HG02840 (cell line): Measurements from ENCODE around the gene FNIP2.
A peak's percentile ranks its signal among the peaks of the same experiment; 100 is the strongest.
"Not testable (repeated sequence)": the region's sequence is repeated elsewhere in the genome, so short reads cannot be mapped to it uniquely, and the experiment has no call there.

Experiments
- ATAC-seq: cut with Tn5 transposase; IDR thresholded peaks from one replicate; pipeline ENCODE4 v1.9.1; 2021; ENCODE audit warnings: mild to moderate bottlenecking, moderate library complexity, moderate number of reproducible peaks; ENCODE audit not compliant: unreplicated experiment, low FRiP score

Gene FNIP2

DNA sequence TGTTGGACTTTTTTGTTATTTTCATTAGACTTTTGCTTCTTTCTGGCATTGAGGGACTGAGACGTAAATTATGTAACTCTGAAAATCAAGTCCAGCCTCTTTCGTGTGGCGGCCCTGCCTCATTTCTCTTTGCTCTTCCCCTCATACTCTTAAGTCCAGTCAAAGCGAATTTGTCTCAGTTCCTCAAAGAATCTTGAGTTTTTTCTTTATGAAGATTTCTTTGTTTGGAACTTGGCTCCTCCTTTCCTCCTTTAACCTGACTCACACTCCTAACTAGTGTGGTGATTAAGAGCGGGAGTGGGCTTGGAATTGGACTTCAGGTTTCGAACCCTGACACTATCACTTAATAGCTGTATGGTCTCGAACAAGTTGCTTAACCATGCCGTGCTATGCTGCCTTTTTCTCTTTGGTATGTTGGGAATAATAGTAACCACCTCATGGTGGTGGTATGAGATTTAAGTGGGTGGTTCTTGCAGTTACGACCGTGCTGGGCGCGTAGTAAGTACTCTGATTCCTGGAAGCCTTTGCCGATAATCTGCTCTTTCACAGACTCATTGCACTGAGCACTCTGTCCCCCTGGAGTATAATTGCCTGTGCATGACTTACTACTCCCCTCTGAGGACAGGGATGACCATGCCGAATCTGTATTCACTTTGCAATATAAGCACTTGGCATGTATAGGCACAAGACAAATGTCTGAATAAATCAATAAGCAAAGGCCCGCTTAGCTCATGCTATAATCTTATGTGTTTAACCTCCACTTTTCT, 19.1 kb downstream of the FNIP2 start:
- no peak for ATAC-seq

DNA sequence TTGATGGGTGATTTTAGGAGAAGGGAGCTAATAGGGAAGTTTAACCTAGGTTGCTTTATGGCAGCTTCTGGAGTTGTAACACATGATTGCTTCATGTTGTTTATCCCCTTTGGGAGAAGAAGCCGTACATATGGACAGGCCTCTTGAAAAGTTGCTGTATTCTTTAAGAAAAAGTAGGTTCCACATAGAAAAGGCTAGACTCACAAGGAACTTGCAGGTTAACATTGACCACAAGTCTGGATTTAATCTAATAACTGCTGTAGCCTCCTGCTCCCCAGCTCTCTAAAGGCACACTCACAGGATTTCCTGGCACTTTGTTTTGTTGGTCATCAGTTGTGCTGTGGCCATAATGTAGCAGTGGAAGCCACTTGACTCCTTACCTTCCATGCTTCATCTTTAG, 19.7 kb downstream of the FNIP2 start:
- ATAC-seq, result no peak

DNA sequence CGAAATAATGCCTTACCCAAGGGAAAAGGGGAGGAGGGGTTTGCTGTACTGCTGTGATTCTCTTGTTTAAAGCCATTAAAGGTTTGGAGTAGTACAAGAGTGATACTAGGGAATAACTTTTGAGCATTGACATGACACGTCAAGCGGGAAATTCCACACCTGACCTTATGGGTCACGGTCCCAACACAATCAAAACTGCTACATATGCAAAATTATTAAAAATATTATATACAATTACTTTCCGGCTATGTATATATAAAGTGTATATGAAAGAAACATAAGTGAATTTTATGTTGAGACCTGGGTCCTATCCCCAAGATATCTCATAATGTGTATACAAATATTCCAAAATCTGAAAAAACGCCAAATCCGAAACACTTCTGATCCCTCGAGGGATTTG, 21.0 kb downstream of the FNIP2 start:
- no peak for ATAC-seq

DNA sequence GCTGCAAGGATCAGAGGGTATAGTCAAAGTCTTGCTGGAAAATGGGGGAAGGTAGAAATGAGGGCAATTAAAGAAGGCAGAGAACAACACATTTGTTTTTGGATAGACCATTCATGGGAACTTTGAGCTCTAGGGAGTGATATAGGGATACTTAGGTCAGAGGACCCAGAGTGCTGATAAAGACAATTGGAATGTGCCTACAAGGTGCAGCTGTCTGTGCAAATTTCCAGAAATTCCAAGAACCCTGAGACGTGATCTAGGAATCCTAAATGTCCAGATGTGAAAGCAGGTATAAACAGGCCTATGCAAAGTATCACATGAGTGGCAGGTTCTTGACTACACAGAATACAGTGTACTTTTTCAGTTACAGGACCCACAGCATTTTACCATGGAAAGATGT, 24.2 kb downstream of the FNIP2 start:
- no peak for ATAC-seq

DNA sequence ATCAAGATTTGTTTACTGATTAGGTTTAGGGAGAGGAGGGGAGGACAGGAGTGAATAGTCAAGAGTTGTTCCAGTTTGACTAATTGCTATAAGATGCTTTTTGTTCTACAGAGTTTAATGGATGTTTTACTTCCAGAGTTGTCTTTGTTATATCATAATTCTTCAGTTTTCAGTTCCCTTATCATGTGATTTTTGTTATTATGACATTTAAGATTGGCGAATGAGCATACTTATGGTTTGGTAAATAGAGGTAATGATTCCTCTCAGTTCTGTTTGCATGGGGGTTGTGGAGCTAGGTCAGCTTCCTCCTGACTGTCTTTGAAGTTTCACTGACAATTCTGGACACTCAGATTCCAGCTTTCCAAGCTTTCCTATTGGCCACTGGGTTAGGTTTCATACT, 24.6 kb downstream of the FNIP2 start:
- ATAC-seq, result not testable (repeated sequence)

DNA sequence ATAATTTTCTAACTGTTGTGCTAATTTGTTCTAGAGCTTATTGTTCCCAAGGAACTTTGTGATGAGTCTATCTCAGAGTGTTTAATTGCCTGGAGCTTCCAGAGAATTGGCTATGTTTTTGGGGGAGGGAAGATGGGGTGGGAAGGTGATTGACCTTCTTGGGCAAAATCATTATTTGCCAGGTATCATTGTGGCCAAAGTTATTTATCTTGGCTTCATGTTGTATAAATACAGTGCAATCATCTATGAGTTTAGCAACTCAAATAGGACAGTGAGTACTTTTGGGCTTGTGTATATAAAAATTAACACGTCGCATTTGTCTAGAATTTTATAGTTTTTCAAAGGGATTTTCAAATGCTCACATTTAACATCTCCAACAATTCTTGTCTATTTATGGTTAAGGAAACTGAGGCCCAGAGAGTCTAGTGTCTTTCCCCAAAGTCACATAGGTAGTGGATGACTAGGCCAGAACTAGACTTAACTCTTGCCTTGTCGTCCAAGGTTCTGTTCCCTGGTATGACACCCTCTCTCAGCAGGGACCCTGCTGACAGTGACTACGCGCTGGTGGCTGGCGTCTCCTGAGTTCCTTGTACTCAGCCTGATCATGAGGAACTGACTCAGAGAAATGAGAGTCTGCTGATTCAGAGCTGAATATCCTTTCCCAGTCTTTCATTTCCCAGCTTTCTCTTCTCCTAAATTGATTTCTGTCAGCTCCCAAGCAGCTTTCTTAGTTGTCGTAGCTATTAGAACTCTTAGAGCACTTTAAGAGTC, 27.7 kb downstream of the FNIP2 start:
- no peak for ATAC-seq

DNA sequence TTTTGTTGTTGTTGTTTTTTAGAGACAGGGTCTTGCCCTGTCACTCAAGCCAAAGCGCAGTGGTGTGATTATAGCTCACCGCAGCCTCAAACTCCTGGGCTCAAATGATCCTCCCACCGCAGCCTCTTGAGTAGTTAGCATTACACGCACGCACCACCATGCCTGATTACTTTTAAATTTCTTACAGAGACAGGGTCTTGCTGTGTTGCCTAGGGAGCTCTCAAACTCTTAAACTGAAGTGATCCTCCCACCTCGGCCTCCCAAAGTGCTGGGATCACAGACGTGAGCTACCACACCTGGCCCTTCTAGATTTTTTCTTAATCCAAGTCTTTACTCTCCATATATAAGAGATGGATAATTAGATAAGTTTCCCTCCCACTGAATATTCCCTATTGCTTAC, 29.2 kb downstream of the FNIP2 start:
- no peak for ATAC-seq

DNA sequence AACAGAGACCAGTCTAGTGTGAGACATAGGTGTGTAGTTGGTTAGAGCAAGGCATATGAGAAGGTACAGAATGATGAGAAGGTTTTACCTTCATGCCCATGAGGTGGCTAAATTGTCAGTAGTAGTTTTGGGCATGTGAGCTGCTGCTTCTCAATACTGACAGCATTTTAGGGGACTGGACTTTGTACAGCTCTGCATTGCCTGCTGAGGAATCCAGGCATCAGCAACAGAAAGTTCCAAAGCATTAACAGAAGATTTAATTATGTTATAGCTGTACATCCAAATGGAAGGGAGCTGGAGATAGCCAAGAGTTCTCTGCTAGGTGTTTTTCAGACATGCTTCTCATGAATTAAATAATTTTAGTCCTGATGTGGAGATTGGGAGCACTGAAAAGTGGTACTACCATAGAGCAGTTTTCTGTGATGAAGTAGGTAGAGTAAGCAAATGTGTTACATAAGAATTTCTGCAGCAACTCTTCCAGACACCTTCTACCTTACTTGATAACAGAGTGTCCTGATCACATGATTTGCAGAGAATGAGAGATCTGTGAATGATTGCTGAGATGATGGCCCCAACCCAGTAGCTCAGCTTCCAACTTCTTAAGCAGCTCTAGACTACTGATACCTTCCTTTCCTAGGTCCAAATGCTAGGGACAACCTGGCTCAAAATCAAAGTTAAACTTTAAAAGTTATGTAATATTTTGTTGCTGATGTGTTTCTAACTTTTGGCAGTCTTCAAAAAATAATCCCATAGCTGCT, 30.4 kb downstream of the FNIP2 start:
- no peak for ATAC-seq

DNA sequence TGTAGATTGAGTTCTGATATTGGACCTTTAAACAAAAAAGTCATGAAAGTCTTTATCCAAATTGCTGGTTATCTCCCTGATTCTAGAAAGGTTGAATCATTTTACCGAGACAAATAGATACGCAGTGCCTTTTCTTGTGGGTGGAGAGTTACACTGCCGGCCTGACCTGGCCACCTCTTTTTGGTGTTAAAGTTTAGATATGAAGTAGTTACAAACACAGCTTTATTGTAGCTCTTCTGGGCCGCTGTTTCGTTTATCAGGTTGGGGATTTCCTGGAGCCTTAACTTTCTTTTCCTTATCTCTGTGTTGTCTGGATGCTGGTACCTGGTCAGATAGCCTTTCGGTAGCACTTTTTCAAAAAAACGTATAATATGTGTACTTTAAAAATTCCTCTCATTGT, 31.0 kb downstream of the FNIP2 start:
- ATAC-seq, result no peak

DNA sequence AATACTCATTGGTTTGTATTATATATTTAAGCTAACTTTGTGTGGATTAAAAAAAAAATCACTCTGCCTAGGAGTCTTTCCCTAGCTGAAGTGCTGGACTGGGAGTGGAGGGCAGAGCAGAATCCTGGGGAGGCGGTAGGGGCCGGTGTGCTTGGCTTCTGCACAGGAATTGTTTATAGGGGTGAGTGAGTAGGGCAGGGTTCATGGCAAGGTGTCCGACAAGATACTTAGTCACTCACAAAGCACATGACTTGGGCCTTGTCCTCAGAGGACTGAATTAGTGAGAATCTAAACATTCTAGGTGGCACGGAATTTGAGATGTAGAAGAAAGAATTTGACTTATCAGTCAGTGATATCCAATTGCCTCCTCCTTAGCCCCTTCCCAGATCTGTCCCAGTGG, 32.2 kb downstream of the FNIP2 start:
- ATAC-seq, result no peak

DNA sequence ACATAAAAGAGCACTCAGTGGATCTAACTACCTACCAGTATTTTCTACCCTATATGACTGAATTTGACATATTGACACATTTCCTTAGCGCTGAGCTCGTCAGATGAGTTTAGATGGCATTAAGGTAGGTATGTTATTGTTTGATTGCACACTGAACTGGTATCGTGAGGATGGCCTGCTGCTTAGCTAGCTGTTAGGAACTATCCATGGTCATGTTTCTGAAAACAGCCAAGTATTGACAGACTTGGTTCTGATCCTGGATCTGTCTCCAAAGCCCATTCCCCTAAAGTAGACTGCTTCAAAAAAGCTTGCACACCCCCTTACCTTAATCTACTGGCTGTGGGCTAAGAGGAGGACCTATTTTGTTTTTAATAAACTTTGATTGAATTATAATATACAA, 32.9 kb downstream of the FNIP2 start:
- ATAC-seq, result no peak

DNA sequence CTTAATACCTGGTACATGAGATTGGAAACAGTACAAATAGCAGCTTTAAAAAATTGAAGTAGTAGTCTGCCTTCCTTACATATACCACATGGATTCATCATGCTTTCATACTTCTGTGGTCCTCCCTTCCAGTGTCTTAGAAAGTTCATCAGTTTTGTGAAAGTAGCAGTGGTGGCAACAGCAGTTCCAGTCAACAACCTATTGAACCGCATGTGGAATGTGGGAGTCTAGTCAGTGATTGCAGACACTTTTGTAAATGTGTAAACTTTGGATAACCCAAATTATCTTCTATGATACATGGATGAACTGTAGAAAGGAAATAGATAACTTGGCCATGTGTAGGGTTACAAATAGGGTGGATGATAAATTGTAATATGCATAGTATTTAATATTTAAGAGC, 34.1 kb downstream of the FNIP2 start:
- ATAC-seq, result no peak

DNA sequence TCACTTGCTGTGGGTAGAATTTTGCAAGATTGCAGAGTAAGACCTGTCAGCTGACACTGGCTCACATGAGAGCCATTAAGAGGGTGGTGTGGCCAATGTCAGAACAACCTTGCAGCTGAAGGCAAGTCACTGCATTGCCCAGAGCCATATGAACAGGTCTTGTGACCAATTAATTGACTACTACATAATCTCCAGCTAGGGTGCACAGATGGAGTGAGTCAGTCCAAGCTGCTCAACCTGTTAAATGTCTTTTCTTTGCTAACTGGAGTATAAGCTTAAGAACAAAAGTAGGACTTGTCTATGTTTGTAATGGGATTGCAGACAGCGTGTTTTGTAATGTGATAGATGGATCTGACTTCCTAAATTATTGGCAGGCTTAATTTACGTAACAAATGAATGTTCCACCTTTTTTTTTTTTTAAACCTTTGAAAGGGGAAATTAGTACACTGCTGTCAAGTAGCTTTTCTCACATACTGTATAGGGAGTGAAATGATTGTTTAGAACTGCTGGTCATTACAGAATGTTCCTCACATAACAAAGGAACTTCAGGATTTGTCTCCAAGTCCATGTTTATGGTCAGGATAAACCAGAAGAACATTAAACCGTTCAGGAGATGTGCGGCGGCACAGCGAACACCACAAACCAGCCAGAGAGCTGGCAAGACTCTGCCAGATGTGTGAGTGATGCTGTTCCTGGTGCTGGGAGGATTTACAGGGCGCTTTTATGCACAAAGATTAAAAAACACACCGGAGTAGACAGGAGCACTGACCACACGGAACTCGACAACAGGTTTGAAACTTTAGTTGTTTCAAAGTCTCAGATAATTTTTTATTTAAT, 37.0 kb downstream of the FNIP2 start:
- no peak for ATAC-seq

DNA sequence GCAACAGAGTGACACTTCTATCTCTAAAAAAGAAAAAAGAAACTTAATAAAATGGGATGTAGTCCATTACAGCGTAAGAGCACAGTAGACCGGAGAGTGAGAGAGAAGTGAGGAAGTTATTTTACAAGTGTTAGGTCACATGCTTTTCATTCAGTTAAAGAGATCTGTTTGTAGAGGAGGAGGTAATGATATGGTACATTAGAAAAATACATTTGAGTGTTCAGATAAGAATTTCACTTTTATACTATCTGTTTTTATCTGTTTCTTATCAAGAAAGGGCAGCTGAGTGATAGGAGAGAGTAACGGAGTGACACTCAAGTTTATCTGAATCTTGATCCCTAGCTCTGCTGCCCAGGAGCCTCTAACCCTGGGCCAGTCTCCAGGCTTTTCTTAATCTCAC, 38.9 kb downstream of the FNIP2 start:
- ATAC-seq, result no peak

DNA sequence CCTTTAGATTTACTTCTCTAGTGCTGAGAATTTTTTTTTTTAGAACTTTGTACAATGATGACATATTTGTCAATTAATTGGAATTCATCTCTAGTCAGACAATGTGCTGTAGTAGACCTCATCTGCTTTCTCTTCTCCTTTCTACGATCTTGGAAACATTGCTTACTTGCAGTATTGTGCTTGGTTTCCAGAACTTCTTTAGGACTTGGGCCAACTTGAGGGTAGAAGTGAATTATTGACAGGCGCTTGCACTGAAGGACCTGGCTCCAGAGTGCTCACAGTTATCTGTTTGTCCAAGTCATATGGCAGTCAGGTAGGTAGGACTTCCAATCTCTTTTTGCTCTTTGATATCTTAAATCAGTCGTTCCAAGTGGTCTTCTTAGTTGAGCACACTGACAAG, 39.6 kb downstream of the FNIP2 start:
- no peak for ATAC-seq

DNA sequence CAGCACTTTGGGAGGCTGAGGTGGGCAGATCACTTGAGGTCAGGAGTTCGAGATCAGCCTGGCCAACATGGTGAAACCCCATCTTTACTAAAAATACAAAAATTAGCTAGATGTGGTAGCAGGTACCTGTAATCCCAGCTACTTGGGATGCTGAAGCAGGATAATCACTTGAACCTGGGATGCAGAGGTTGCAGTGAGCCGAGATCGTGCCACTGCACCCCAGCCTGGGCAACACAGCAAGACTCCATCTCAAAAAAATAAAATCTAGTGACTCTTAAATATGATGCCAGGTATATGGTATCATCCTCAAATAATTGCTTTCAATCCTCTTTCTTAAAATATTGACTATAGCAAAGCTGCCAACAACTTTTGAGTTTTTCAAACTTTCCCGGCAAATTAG, 40.4 kb downstream of the FNIP2 start:
- ATAC-seq, result not testable (repeated sequence)

DNA sequence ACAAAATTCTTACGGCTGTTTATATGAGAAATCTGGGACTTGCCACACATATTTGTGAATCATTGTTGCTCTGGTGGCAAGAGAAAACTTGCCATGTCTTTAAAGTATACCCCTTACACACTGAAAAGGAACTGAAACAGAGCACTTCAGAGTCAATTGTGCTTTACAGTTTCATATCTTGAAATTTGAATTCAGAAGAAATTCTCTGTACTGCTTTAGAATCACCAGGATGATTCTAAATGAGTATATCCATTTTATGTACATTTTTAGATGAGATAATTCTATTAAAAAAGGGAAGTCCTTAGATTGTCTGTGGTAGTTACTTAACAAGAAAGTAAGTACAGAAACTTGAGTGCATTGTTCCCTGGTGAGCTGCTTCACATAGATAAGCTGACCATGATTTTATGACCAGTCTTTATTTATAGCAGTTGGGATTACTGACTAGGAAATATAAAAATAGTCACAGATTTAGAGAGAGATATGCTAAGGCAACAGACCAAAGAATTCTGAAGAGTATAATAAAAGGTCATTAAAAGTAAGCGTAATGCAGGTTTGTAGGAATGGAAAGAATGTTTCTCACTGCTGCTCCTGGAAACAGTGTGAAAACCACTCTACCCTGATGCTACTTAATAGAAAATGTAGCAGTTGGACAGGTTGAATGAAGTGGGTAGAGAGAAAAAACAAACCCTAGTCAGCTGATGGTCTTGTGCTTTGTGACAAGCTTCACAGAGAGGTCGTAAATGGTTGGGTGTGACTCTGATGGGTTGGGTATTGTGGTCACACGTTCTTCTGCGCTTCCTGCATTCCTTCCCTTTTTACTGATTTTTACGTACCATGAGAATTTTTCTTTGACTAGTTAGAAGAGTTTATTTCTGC, 41.0 kb downstream of the FNIP2 start:
- peak; percentile 75 for ATAC-seq

DNA sequence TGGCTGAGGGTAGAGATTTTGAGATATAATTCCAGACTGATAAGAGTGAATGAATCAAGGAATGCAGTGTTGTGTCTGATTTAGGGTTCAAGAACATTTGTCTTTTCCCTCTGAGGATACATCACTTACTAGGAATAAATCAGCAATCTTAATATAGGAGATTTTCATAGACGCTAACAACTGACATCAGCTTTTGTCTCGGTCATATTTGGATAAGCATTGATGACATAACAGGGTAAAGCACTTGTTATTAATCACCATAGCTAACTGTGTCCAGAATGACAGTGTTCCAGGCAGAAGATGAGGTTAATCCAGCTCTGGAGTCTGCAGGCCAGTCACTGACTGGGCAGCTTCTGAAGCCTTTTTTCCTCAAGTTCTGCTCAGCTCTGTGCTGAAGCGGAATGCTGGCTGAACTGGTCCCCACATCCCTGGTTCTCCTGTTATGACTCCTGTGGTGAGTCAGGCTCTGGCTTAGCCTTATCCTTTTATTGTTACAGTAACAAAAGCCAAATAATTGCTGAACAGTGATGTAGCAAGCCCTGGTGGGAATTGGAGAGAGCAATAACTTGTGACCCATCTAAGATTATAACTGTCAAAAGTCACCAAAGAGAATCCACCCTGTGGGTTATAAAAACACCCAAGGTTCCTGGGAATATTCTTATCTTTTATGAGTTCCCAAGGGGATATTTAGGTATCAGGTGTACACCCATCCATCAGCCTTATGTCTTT, 41.8 kb downstream of the FNIP2 start:
- ATAC-seq, result peak; percentile 18

DNA sequence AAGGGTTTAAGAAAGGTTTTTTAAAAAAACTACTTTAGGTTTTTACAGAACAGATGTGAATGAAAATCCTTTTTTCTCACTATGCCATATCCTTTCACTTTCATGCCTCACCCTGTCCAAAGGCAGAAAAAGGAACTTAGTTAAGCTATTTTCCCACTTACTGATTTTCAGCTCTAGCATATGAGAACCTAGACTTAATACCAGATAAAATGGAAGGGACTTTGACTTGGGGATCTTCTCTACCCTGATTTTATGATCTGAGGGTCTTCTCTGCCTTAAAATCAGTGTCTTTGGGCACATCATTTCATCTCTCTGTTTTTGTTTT, 42.4 kb downstream of the FNIP2 start:
- no peak for ATAC-seq
